ENCODE measurements around the gene REL.

- TF ChIP-seq ZSCAN30 (tag by site-specific recombination; IDR thresholded peaks at IDR 0.05) (no peak), CTCF (tag by site-specific recombination; IDR thresholded peaks at IDR 0.05) (no peak), REST (tag by site-specific recombination; IDR thresholded peaks at IDR 0.05) (no peak), ZFP69B (tag by site-specific recombination; IDR thresholded peaks at IDR 0.05) (no peak), ZNF596 (tag by site-specific recombination; IDR thresholded peaks at IDR 0.05) (no peak)
Measured at GRCh38 chr2:60961457-60961856, 80.1 kb downstream of the REL start.

Data from HEK293 (cell line).